Measurements from ENCODE around the gene HMGN2.
"Not testable (repeated sequence)": the region's sequence is repeated elsewhere in the genome, so short reads cannot be mapped to it uniquely, and the experiment has no call there.

Gene HMGN2

GRCh38 chr1:26477446-26478152 is 5.4 kb downstream of the HMGN2 start:
- DNase-seq = no peak

- DNase-seq = no peak
Measured at GRCh38 chr1:26478159-26478558, 5.9 kb downstream of the HMGN2 start.

DNA sequence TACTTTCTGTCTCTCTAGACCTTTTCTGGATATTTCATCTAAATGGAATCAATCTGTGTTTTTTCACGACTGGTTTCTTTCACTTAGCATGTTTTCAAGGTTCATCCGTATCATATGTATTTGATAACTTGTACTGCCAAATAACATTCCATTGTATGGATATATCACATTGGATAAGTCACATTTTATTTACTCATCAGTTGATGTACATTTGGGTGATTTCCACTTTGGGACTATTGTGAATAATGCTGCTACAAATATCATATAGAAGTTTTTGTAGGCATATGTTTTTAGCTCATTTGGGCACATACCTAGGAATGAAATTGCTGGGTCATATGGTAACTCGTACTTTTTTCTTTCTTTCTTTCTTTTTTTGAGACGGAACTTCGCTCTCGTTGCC is 6.7 kb downstream of the HMGN2 start:
- DNase-seq = no peak

- DNase-seq = no peak
Measured at GRCh38 chr1:26482921-26483320, 10.7 kb downstream of the HMGN2 start.

GRCh38 chr1:26483980-26484379 is 11.7 kb downstream of the HMGN2 start:
- DNase-seq = no peak

- DNase-seq = no peak
Measured at GRCh38 chr1:26490155-26490554, 17.9 kb downstream of the HMGN2 start.

- DNase-seq = no peak
Measured at GRCh38 chr1:26493267-26493666, 21.0 kb downstream of the HMGN2 start.

DNA sequence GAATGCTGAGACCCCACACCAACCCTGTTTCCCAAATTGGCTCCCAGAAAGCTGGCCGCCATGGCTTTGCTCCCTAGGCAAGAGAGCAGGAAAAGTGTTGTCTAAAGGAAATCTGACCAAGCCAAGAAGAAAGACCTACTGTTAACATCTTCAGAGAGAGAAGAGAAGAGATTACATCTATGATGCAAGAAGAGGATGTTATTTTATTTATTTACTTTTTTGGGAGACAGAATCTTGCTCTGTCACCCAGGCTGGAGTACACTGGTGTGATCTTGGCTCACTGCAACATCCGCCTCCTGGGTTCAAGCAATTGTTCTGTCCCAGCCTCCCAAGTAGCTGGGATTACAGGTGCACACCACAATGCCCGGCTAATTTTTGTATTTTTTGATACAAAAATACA is 21.7 kb downstream of the HMGN2 start:
- no peak for DNase-seq

GRCh38 chr1:26496861-26497260 is 24.6 kb downstream of the HMGN2 start:
- no peak for DNase-seq

DNA sequence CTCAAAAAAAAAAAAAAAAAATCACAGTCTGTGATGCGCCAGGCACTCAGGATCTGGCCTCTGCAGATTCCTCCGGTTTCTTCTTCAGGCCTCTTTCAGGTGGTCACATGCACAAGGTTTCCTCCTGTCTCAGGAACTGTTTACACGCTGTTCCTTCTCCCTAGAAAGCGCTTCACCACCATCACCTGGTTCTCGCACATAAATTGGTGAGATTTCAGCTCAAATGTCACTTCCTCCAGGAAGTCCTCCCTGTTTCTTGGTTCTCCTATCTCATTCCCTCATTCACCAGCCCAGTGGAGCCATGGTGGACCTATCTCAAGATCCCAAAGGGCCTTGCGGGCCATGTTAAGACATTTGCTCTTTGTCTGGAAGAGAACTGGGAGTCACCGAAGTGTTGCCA is 26.7 kb downstream of the HMGN2 start:
- no peak for DNase-seq

GRCh38 chr1:26500488-26501175 is 28.4 kb downstream of the HMGN2 start:
- DNase-seq = peak; percentile 89

GRCh38 chr1:26510711-26511110 is 38.5 kb downstream of the HMGN2 start:
- DNase-seq = not testable (repeated sequence)

DNA sequence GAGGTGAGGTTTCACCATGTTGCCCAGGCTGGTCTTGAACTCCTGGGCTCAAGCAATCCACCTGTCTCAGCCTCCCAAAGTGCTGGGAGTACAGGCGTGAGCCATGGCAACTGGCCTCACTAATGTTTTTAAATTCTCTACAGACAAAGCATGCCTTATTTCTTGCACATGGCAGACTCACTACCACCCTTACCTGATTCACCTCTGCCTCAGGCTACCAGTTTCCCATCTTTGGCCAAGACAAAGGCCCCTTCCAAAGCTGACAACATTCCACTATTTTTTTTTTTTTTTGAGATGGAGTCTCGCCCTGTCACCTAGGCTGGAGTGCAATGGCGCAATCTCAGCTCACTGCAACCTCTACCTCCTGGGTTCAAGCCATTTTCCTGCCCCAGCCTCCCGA is 43.6 kb downstream of the HMGN2 start:
- DNase-seq = not testable (repeated sequence)

GRCh38 chr1:26516987-26517765 is 44.9 kb downstream of the HMGN2 start:
- DNase-seq = no peak

- DNase-seq = no peak
Measured at GRCh38 chr1:26517766-26518049, 45.5 kb downstream of the HMGN2 start.

GRCh38 chr1:26518355-26518754 is 46.1 kb downstream of the HMGN2 start:
- DNase-seq = no peak

DNA sequence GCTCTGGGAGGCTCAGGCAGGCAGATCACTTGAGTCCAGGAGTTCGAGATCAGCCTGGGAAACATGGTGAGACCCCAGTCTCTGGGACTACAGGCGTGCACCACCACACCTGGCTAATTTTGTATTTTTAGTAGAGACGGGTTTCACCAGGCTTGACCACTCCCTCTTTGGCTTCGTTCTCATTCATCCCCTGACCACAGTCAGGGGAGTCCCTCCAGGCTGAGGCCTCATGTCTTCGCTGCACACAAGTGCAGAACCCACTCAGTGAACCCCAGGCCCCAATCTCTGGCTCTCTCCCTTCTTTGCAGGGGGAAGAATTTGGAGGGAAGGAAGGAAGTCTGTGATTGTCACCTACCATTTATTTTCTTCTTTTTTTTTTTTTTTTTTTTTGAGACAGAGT is 48.1 kb downstream of the HMGN2 start:
- DNase-seq = no peak

DNA sequence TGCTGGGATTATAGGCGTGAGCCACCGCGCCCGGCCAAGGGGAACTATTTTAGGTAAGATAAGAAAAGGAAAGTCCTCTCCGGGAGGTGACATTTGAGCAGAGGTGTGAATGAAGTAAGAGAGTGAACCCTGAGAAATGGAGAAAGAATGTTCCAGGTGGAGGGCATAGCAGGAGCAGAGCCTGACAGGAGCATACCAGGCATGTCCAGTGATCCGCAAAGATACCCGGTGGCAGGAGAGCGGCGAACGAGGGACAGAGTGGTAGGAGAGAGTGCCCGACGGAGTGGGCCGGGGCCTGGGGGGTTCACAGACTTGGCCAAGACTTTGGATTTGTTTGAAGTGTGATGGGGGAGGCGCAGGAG is 49.4 kb downstream of the HMGN2 start:
- DNase-seq = no peak

- no peak for DNase-seq
Measured at GRCh38 chr1:26522073-26522472, 49.8 kb downstream of the HMGN2 start.

DNA sequence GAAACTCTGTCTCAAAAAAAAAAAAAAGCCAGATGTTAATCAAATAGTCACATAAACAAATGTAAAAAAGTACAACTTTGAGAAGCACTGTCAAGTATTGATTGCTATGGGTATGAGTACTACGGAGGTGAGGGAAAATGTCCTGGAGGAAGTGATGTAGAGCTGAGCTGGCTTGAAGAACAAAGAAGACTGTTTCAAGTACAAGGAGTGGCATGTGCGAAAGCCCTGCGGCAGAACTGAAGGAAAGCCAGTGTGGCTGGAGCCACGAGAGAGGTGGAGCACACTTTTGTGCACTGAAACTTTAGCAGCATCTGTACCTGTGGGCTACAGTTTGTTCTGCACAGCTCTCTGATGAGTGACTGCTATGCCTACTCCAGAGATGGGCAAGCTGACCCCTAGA is 51.9 kb downstream of the HMGN2 start:
- no peak for DNase-seq
